CD14-positive monocyte (primary cell): ENCODE measurements around the gene RAB17. TPM values are rescaled to one million over a fixed set of nuclear protein-coding genes. Genes with fewer than 3 reads are reported as not detected.

ENCODE experiments used
- DNase-seq, 3 donors: peaks; one replicate each; pipeline ENCODE4 v3.0.0-alpha.2; 2011 to 2022
- H2AFZ ChIP-seq: 2 replicates; pipeline ENCODE4 v1.6.0; 2012; ENCODE audit warnings: mild to moderate bottlenecking, low read depth, low read length, inconsistent platforms; ENCODE audit not compliant: insufficient read depth, poor library complexity, severe bottlenecking
- H3K27ac ChIP-seq, 2 donors: 1 replicate in 1 of 2; 2 replicates in 1 of 2; pipeline ENCODE4 v1.5.1; 2012 to 2013; ENCODE audit warnings: low read length in 2 of 2, control low read depth in 1 of 2, inconsistent platforms in 1 of 2, low read depth in 1 of 2, mild to moderate bottlenecking in 1 of 2
- H3K27me3 ChIP-seq, 2 donors: one replicate each; pipeline versions ENCODE4 v1.6.0 to v1.6.1; 2011 to 2013; ENCODE audit warnings: low read length in 2 of 2; ENCODE audit not compliant: control insufficient read depth in 2 of 2, insufficient read depth in 2 of 2
- H3K36me3 ChIP-seq, 2 donors: replicated peaks in 1 of 2; 1 replicate in 1 of 2; 2 replicates in 1 of 2; pipeline versions ENCODE4 v1.5.1 to v1.6.1; 2012 to 2013; ENCODE audit warnings: low read length in 2 of 2, control low read depth in 1 of 2, inconsistent platforms in 1 of 2, mild to moderate bottlenecking in 1 of 2; ENCODE audit not compliant: insufficient read depth in 2 of 2, control insufficient read depth in 1 of 2
- H3K4me1 ChIP-seq, 2 donors: 1 replicate in 1 of 2; 2 replicates in 1 of 2; pipeline versions ENCODE4 v1.5.1 to v1.6.1; 2012 to 2013; ENCODE audit warnings: low read length in 2 of 2, control low read depth in 1 of 2, inconsistent platforms in 1 of 2, mild to moderate bottlenecking in 1 of 2, moderate library complexity in 1 of 2; ENCODE audit not compliant: insufficient read depth in 2 of 2, control insufficient read depth in 1 of 2
- H3K4me2 ChIP-seq: replicated peaks from 2 replicates; pipeline ENCODE3; 2012; ENCODE audit warnings: low read length, moderate library complexity, mild to moderate bottlenecking; ENCODE audit not compliant: poor library complexity, severe bottlenecking; ENCODE audit errors: extremely low read depth
- H3K4me3 ChIP-seq, 3 experiments: fragments of 200-600 bp in 1 of 3; sonication (generic) in 1 of 3; replicated peaks in 1 of 3; 1 replicate in 2 of 3; 2 replicates in 1 of 3; pipeline ENCODE4 v1.5.1; 2011 to 2013; ENCODE audit warnings: low read length in 3 of 3, mild to moderate bottlenecking in 3 of 3, control low read depth in 2 of 3, low read depth in 2 of 3, inconsistent platforms in 1 of 3, moderate library complexity in 1 of 3
- H3K79me2 ChIP-seq: 2 replicates; pipeline ENCODE4 v1.6.0; 2012; ENCODE audit warnings: mild to moderate bottlenecking, control low read depth, inconsistent platforms, low read length, moderate library complexity; ENCODE audit not compliant: insufficient read depth
- H3K9ac ChIP-seq: 2 replicates; pipeline ENCODE4 v1.6.0; 2017; ENCODE audit warnings: low read length, mild to moderate bottlenecking; ENCODE audit not compliant: insufficient read depth, poor library complexity, severe bottlenecking
- H3K9me3 ChIP-seq, 2 donors: replicated peaks in 1 of 2; 1 replicate in 1 of 2; 2 replicates in 1 of 2; pipeline versions ENCODE4 v1.5.1 to v1.6.1; 2012 to 2013; ENCODE audit warnings: low read length in 2 of 2, control low read depth in 1 of 2; ENCODE audit not compliant: control insufficient read depth in 1 of 2, insufficient read depth in 1 of 2
- H4K20me1 ChIP-seq: 2 replicates; pipeline ENCODE4 v1.6.0; 2012; ENCODE audit warnings: mild to moderate bottlenecking, low read length, control low read depth, moderate library complexity; ENCODE audit not compliant: insufficient read depth
- H3K27ac Mint-ChIP-seq, 7 donors: one replicate each; pipeline ENCODE4 v1.8.0; 2020; ENCODE audit warnings: mild to moderate bottlenecking in 7 of 7, mixed read lengths in 7 of 7, moderate library complexity in 6 of 7, inconsistent platforms in 2 of 7
- H3K27me3 Mint-ChIP-seq, 3 donors: one replicate each; pipeline ENCODE4 v1.8.0; 2021 to 2022; ENCODE audit warnings: low read depth in 3 of 3, mild to moderate bottlenecking in 3 of 3, mixed read lengths in 3 of 3, moderate library complexity in 3 of 3, inconsistent platforms in 1 of 3
- H3K36me3 Mint-ChIP-seq, 2 donors: one replicate each; pipeline ENCODE4 v1.8.0; 2020; ENCODE audit warnings: mixed read lengths in 2 of 2, inconsistent platforms in 1 of 2, mild to moderate bottlenecking in 1 of 2
- H3K4me1 Mint-ChIP-seq: one replicate; pipeline ENCODE4 v1.8.0; 2020; ENCODE audit warnings: mild to moderate bottlenecking, mixed read lengths
- H3K4me3 Mint-ChIP-seq, 2 donors: one replicate each; pipeline ENCODE4 v1.8.0; 2020; ENCODE audit warnings: mild to moderate bottlenecking in 2 of 2, mixed read lengths in 2 of 2, moderate library complexity in 1 of 2
- H3K9me3 Mint-ChIP-seq, 7 donors: one replicate each; pipeline ENCODE4 v1.8.0; 2020 to 2022; ENCODE audit warnings: mixed read lengths in 7 of 7, mild to moderate bottlenecking in 6 of 7, moderate library complexity in 6 of 7, inconsistent platforms in 2 of 7
- whole genome bisulfite sequencing: methylation state at CpG from one replicate; pipeline ENCODE4 v1.1.5; 2013; ENCODE audit warnings: missing lambda C conversion rate; ENCODE audit not compliant: insufficient coverage; 5-methylcytosine and 5-hydroxymethylcytosine counted together
- intact Hi-C, 2 donors: fragments of 100-400 bp; cut with micrococcal nuclease; formaldehyde crosslinking; loops; one replicate each; pipeline versions ENCODE4 v1.15.0 to v1.15.1; 2023
- polyA plus RNA-seq, 3 donors: library from polyadenylated mRNA; depleted of rRNA in 1 of 3; unstranded in 2 of 3; stranded (reverse) in 1 of 3; fragments of 300-500 nt in 2 of 3; fragments of >200 nt in 1 of 3; fragmentation: Illumina TruSeq in 2 of 3; gene quantifications; 1 replicate in 2 of 3; 2 replicates in 1 of 3; pipeline ENCODE4 v1.2.3, GENCODE V29; 2012 to 2021
- TF ChIP-seq, protein P1 (sequence below): fragments of 200-600 bp; IDR thresholded peaks from one replicate; pipeline ENCODE4 v1.8.0; 2022; ENCODE audit warnings: antibody characterized with exemption, mild to moderate bottlenecking

Gene RAB17
- polyA plus RNA-seq, 3 donors = 0.13 to 0.35 TPM; not detected in 1

DNA sequence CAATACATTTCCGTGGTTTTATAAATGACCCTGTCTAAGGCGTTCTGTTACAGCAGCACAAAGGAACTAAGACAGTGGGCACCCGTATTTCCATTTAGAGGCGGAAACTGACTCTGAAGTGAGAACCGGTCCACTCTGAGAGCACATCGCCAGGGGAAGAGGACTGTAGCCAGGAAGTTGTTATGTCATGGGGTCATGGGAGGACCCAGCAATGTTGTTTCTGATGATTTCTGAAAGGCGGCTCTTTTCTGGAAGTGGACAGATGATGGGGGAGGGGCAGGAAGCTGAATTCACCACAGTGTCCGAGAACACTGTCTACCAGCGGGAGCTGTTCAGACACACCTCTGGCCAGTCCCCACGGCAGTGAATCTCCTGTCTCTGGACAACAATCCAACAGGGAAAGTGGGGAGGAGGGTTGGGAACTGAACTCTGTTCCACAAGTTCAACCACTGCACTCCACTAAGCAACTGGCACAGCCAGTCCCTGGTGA lies 34.7 kb upstream of the RAB17 start:
- 5% methylated on average over 7 of the region's 10 CpGs for WGBS
- peak overlapping the region; percentile 92 to 98 (median 95) for H3K27ac Mint-ChIP-seq
- H3K4me1 Mint-ChIP-seq = peaks cover 53% of the 10 kb centered on the region

DNA sequence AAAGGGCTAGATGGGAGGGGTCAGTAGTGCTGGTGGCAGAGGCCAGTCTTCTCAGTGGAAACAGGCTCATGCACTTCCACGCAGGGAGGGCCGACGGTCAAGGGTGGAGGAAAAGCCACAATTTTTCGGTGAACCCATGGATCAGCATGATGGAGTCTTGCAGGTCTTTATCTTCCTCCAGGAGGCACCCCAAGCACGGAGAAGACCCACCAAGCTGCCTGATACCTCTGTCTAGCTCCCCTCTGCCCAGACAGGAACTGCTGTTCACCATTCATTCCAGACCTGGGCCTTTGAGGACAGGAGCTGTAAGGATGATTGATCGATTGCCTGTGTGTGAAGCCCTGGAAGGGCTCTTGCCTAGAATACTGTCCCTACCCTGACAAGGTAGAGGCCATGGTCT lies 34.0 kb upstream of the RAB17 start:
- intact Hi-C loops = no loop called here
- peaks cover 20 to 34% (median 29%) of the 10 kb centered on the region in 3 donors for H3K27me3 Mint-ChIP-seq
- H3K4me1 ChIP-seq = peaks cover 43 to 48% of the 10 kb centered on the region in 2 donors
- H4K20me1 ChIP-seq = no peaks in the 10 kb centered on the region
- H3K4me1 Mint-ChIP-seq = peaks cover 48% of the 10 kb centered on the region
- peak overlapping the region; percentile 68 for H3K4me2 ChIP-seq
- TF ChIP-seq, protein P1, sequence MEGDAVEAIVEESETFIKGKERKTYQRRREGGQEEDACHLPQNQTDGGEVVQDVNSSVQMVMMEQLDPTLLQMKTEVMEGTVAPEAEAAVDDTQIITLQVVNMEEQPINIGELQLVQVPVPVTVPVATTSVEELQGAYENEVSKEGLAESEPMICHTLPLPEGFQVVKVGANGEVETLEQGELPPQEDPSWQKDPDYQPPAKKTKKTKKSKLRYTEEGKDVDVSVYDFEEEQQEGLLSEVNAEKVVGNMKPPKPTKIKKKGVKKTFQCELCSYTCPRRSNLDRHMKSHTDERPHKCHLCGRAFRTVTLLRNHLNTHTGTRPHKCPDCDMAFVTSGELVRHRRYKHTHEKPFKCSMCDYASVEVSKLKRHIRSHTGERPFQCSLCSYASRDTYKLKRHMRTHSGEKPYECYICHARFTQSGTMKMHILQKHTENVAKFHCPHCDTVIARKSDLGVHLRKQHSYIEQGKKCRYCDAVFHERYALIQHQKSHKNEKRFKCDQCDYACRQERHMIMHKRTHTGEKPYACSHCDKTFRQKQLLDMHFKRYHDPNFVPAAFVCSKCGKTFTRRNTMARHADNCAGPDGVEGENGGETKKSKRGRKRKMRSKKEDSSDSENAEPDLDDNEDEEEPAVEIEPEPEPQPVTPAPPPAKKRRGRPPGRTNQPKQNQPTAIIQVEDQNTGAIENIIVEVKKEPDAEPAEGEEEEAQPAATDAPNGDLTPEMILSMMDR = no peak
- H3K27me3 ChIP-seq = peaks cover 9 to 19% of the 10 kb centered on the region in 2 donors
- H3K9me3 Mint-ChIP-seq = peaks cover 0 to 6% (median 0%) of the 10 kb centered on the region in 7 donors
- H3K4me3 ChIP-seq = peak overlapping the region in 1 of 3 experiments; percentile 67
- H3K36me3 Mint-ChIP-seq = peaks cover 6 to 13% of the 10 kb centered on the region in 2 donors
- peak in 1 of 3 donors; percentile 21 for DNase-seq
- H3K4me3 Mint-ChIP-seq = peak overlapping the region in 1 of 2 donors; percentile 86
- H3K27ac Mint-ChIP-seq = peak overlapping the region; percentile 92 to 98 (median 95)
- H3K27ac ChIP-seq = peak overlapping the region; percentile 74 to 80
- H3K79me2 ChIP-seq = no peaks in the 10 kb centered on the region
- no peaks in the 10 kb centered on the region for H3K9me3 ChIP-seq
- H3K9ac ChIP-seq = peak overlapping the region; percentile 9
- H3K36me3 ChIP-seq = no peaks in the 10 kb centered on the region
- 13% methylated on average over 5 of the region's 6 CpGs for WGBS
- peak overlapping the region; percentile 27 for H2AFZ ChIP-seq

More for the DNA sequence above, 34.7 kb upstream of the RAB17 start:
- Histone ChIP-seq H3K79me2 (no peaks in the 10 kb centered on the region), H3K4me3 (peak overlapping the region in 2 of 3 experiments; percentile 7 to 67), H3K27ac (peak overlapping the region; percentile 74 to 80), H3K9me3 (no peaks in the 10 kb centered on the region), H3K4me2 (peak overlapping the region; percentile 68), H2AFZ (peak overlapping the region; percentile 27), H4K20me1 (no peaks in the 10 kb centered on the region), H3K36me3 (no peaks in the 10 kb centered on the region), H3K27me3 (peaks cover 9 to 22% of the 10 kb centered on the region in 2 donors), H3K4me1 (peaks cover 43 to 48% of the 10 kb centered on the region in 2 donors), H3K9ac (peak overlapping the region; percentile 9)
- H3K9me3 Mint-ChIP-seq = peaks cover 0 to 6% (median 0%) of the 10 kb centered on the region in 7 donors
- intact Hi-C loops = loop anchor here in 1 of 2 donors (5.0 kb wide), 1 partner anchor 37 kb away; no protein-coding TSS in a partner anchor
- peak; percentile 71 to 76 (median 76) for DNase-seq
- H3K36me3 Mint-ChIP-seq = peaks cover 13 to 20% of the 10 kb centered on the region in 2 donors
- H3K4me3 Mint-ChIP-seq = peak overlapping the region; percentile 68 to 86
- TF ChIP-seq, protein P1 = no peak
- H3K27me3 Mint-ChIP-seq = peaks cover 21 to 40% (median 32%) of the 10 kb centered on the region in 3 donors
